Stomach (tissue), 9 donors: ENCODE measurements around the gene CARD6. TPM values are rescaled to one million over a fixed set of nuclear protein-coding genes. Genes with fewer than 3 reads are reported as not detected.
A peak's percentile ranks its signal among the peaks of the same experiment; 100 is the strongest.

ENCODE experiments used
- DNase-seq, 2 donors: peaks; one replicate each; pipeline versions ENCODE4 v3.0.0 to v3.0.0-alpha.2; 2013 to 2019
- H3K27ac ChIP-seq, 5 donors: fragments of 200-600 bp in 4 of 5; sonication (generic) in 4 of 5; one replicate each; pipeline ENCODE4 v1.5.1; 2013 to 2019; ENCODE audit warnings: mild to moderate bottlenecking in 1 of 5, moderate library complexity in 1 of 5
- H3K27me3 ChIP-seq, 3 donors: fragments of 200-600 bp; sonication (generic); one replicate each; pipeline ENCODE4 v1.5.1; 2017 to 2019; ENCODE audit warnings: mixed run types in 1 of 3
- H3K36me3 ChIP-seq, 4 donors: fragments of 200-600 bp; sonication (generic); 1 replicate in 3 of 4; 2 replicates in 1 of 4; pipeline ENCODE4 v1.5.1; 2016 to 2019
- H3K4me1 ChIP-seq, 4 donors: fragments of 200-600 bp; sonication (generic); one replicate each; pipeline ENCODE4 v1.5.1; 2016 to 2019
- H3K4me3 ChIP-seq, 4 donors: fragments of 200-600 bp; sonication (generic) in 3 of 4; one replicate each; pipeline ENCODE4 v1.5.1; 2016 to 2019; ENCODE audit warnings: mild to moderate bottlenecking in 1 of 4
- H3K9me3 ChIP-seq, 4 donors: fragments of 200-600 bp; sonication (generic); one replicate each; pipeline ENCODE4 v1.5.1; 2016 to 2019
- EP300 ChIP-seq: sonication (generic); formaldehyde crosslinking; IDR thresholded peaks from one replicate; pipeline ENCODE4 v1.6.1; 2017; ENCODE audit warnings: antibody characterized with exemption
- POLR2A ChIP-seq, 4 donors: fragments of 450-650 bp; IDR thresholded peaks; one replicate each; pipeline ENCODE4 v1.6.1; 2016; ENCODE audit warnings: antibody characterized with exemption in 4 of 4, control low read depth in 2 of 4, mild to moderate bottlenecking in 1 of 4, moderate library complexity in 1 of 4
- POLR2AphosphoS5 ChIP-seq, 3 donors: sonication (generic); formaldehyde crosslinking; IDR thresholded peaks; one replicate each; pipeline ENCODE4 v1.6.1; 2016; ENCODE audit warnings: antibody characterized with exemption in 3 of 3
- WGBS, 5 donors: extraction: QIAGEN DNeasy Blood & Tissue Kit in 3 of 5; methylation state at CpG; one replicate each; pipeline versions ENCODE4 v1.1.5 to v1.1.7; 2013 to 2018; 5-methylcytosine and 5-hydroxymethylcytosine counted together
- intact Hi-C: fragments of 100-400 bp; cut with DNase I; formaldehyde crosslinking; loops from one replicate; pipeline ENCODE4 v1.15.1; 2023; ENCODE audit warnings: low total_unique reads
- polyA plus RNA-seq, 3 donors: library from polyadenylated mRNA; stranded (reverse); fragments of 200-250 nt; gene quantifications; one replicate each; pipeline ENCODE4 v1.2.3, GENCODE V29; 2013
- total RNA-seq, 5 donors: library from RNA; depleted of rRNA; stranded (reverse); fragments of >200 nt; gene quantifications; one replicate each; pipeline versions ENCODE4 v1.1.0 to v1.2.3, GENCODE V29; 2014 to 2016
- TF ChIP-seq, protein P1 (sequence below), 7 experiments: fragments of 450-650 bp in 4 of 7; fragments of 200-600 bp in 3 of 7; sonication (generic) in 3 of 7; IDR thresholded peaks; one replicate each; pipeline ENCODE4 v1.5.1; 2016 to 2019; ENCODE audit warnings: antibody characterized with exemption in 7 of 7, control low read depth in 2 of 7, mild to moderate bottlenecking in 1 of 7
- donor health status: healthy with polysubstance abuse.
- donor health status: Bipolar disorder and iron deficiency.
- donor health status: healthy.

CARD6 gene
- total and polyA plus RNA-seq, 8 donors = 2.0 to 30.8 (median 10.7) TPM

DNA sequence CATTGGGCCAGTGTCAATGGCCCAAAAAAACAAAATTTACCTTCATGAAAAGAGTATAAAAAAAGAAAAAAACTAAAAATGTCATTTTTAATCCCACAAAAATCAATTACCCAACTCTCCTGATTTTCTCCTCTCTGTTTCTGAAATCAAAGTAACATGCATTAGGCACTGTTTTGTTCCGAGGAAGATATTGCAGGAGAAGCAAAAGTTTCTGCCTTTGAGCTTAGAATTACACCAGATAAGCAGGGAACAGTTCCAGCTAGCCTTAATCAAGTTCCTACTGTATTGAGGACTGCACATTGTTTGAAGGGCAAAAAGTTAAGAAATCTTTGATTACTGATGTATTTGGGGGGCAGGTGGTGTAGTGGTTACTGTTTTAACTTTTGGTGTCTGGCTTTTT, 41.9 kb upstream of the CARD6 start:
- H3K36me3 ChIP-seq = no peaks in the 10 kb centered on the region
- DNase-seq = no peak
- no peak for TF ChIP-seq POLR2AphosphoS5 (IDR thresholded peaks at IDR 0.05)
- TF ChIP-seq, protein P1, sequence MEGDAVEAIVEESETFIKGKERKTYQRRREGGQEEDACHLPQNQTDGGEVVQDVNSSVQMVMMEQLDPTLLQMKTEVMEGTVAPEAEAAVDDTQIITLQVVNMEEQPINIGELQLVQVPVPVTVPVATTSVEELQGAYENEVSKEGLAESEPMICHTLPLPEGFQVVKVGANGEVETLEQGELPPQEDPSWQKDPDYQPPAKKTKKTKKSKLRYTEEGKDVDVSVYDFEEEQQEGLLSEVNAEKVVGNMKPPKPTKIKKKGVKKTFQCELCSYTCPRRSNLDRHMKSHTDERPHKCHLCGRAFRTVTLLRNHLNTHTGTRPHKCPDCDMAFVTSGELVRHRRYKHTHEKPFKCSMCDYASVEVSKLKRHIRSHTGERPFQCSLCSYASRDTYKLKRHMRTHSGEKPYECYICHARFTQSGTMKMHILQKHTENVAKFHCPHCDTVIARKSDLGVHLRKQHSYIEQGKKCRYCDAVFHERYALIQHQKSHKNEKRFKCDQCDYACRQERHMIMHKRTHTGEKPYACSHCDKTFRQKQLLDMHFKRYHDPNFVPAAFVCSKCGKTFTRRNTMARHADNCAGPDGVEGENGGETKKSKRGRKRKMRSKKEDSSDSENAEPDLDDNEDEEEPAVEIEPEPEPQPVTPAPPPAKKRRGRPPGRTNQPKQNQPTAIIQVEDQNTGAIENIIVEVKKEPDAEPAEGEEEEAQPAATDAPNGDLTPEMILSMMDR (IDR thresholded peaks at IDR 0.05) = no peak
- TF ChIP-seq POLR2A (IDR thresholded peaks at IDR 0.05) = no peak
- no peak for TF ChIP-seq EP300
- peaks cover 10 to 40% (median 29%) of the 10 kb centered on the region in 4 donors for H3K4me1 ChIP-seq
- intact Hi-C loops = no loop called here
- H3K9me3 ChIP-seq = no peaks in the 10 kb centered on the region
- H3K4me3 ChIP-seq = peak overlapping the region in 2 of 4 donors; percentile 99 to 100
- WGBS, 5 donors = 0 to 26% (median 0%) methylated on average over 1 of the region's 1 CpG
- peak overlapping the region in 3 of 5 donors; percentile 96 to 99 (median 97) for H3K27ac ChIP-seq
- H3K27me3 ChIP-seq = no peaks in the 10 kb centered on the region

DNA sequence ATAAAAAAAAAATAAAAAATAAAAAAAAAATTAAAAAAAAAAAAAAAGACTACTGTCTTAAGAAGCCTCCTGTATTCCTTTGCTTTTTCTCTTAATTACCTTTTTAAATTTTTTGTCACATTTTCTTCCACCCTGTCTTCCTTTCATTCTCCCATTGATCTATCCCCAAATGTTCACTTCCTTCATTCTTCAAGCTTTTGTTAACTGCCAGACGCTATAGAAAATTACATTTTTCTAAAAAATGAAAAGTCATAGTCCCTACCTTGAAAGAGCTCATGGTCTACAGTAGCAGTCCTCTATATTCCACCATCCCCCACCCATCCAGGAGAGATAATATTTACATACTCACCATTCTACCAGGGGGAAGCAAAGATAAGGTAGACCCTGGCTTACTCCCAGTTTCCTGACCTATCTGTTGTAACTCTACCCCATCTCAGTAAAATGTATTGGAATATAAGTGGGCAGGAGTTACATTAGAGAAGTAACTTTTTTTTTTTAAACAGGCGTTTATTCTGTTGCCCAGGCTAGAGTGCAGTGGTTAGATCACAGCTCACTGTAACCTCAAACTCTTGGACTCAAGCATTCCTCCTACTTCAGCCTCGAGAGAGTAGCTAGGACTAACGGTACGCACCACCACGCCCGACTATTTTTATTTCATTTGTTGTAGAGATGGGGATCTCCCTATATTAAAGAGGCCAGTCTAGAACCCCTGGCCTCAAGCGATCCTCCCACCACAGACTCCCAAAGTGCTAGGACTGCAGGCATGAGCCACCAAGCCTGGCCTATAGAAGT, 39.2 kb upstream of the CARD6 start:
- 66 to 85% (median 80%) methylated on average over 8 of the region's 8 CpGs for WGBS, 5 donors
- no peaks in the 10 kb centered on the region for H3K9me3 ChIP-seq
- intact Hi-C loops = no loop called here
- H3K27ac ChIP-seq = no peak overlapping the region
- TF ChIP-seq POLR2AphosphoS5 (IDR thresholded peaks at IDR 0.05) (no peak), EP300 (no peak), POLR2A (IDR thresholded peaks at IDR 0.05) (no peak)
- TF ChIP-seq, protein P1 (IDR thresholded peaks at IDR 0.05) = no peak
- no peak for DNase-seq
- no peaks in the 10 kb centered on the region for H3K36me3 ChIP-seq
- H3K4me3 ChIP-seq = no peak overlapping the region
- no peaks in the 10 kb centered on the region for H3K27me3 ChIP-seq
- peaks cover 0 to 16% (median 11%) of the 10 kb centered on the region in 4 donors for H3K4me1 ChIP-seq

DNA sequence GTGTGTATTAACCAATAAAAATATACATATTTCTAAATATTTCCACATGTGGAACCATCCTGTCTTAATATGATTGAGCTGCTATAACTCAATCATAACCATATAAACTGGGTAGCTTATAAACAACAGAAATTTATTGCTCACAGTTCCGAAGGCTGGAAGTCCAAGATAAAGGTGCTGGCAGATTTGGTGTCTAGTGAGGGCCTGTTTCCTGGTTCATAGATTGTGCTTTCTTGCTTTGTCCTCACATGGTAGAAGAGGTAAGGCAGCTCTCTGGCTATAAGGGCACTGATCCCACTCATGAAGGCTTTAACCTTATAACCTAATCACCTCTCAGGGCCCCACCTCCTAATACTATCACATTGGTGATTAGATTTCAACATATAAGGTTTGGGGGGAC, 29.0 kb upstream of the CARD6 start:
- H3K27me3 ChIP-seq = no peaks in the 10 kb centered on the region
- intact Hi-C loops = no loop called here
- no peaks in the 10 kb centered on the region for H3K4me1 ChIP-seq
- H3K4me3 ChIP-seq = no peak overlapping the region
- TF ChIP-seq POLR2AphosphoS5 (IDR thresholded peaks at IDR 0.05) (no peak), POLR2A (IDR thresholded peaks at IDR 0.05) (no peak), EP300 (no peak)
- TF ChIP-seq, protein P1 (IDR thresholded peaks at IDR 0.05) = no peak
- WGBS, 5 donors = 0 to 87% (median 39%) methylated on average over 1 of the region's 1 CpG
- H3K36me3 ChIP-seq = no peaks in the 10 kb centered on the region
- DNase-seq = no peak
- H3K9me3 ChIP-seq = no peaks in the 10 kb centered on the region
- no peak overlapping the region for H3K27ac ChIP-seq

DNA sequence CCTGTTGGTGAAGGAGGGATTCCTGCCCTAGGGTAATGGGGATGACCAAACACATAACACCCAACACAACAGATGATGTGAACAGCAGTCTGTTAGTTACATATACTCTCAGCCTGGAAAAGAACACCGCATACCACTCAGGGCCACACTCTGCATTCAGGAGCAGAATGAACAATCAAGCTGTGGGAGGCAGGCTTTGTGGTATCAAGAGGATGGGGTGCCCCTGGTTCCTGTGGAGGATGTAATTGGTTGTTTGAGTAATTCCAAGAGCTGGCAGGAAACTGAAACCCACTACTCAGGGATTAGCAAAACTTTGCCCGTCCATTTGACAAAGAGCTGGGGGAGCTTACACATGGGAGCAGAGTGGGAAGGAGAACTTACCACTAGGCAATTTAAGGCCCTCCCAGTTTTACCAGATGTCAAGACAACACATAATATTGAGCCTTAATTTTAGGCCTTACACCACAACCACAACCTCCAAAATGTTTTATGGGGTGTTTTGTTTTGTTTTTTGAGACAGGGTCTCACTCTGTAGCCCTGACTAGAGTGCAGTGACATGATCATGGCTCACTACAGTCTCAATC, 27.4 kb upstream of the CARD6 start:
- intact Hi-C loops = no loop called here
- no peak for TF ChIP-seq EP300
- no peak for TF ChIP-seq POLR2A (IDR thresholded peaks at IDR 0.05)
- Histone ChIP-seq H3K4me1 (no peaks in the 10 kb centered on the region), H3K4me3 (no peak overlapping the region), H3K9me3 (no peaks in the 10 kb centered on the region), H3K27me3 (no peaks in the 10 kb centered on the region), H3K27ac (no peak overlapping the region), H3K36me3 (no peaks in the 10 kb centered on the region)
- 78 to 96% (median 87%) methylated on average over 2 of the region's 2 CpGs for WGBS, 5 donors
- DNase-seq = no peak
